Tibial artery (tissue), 4 donors: ENCODE measurements around the gene GRID2.

Source experiments
- DNase-seq, 2 donors: peaks; one replicate each; pipeline ENCODE4 v3.0.0-alpha.2; 2019
- H3K27ac ChIP-seq, 2 donors: fragments of 200-600 bp; sonication (generic) in 1 of 2; 1 replicate in 1 of 2; 2 replicates in 1 of 2; pipeline ENCODE4 v1.5.1; 2018 to 2019; ENCODE audit warnings: mild to moderate bottlenecking in 1 of 2
- H3K27me3 ChIP-seq, 2 donors: fragments of 200-600 bp; sonication (generic) in 1 of 2; one replicate each; pipeline versions ENCODE4 v1.5.1 to v1.6.0; 2016 to 2019
- H3K36me3 ChIP-seq, 3 donors: fragments of 200-600 bp; sonication (generic) in 2 of 3; one replicate each; pipeline ENCODE4 v1.5.1; 2016 to 2019; ENCODE audit warnings: mild to moderate bottlenecking in 2 of 3
- H3K4me1 ChIP-seq, 4 donors: fragments of 200-600 bp; sonication (generic) in 2 of 4; 1 replicate in 3 of 4; 2 replicates in 1 of 4; pipeline ENCODE4 v1.5.1; 2016 to 2019
- H3K4me3 ChIP-seq, 2 donors: fragments of 200-600 bp; sonication (generic) in 1 of 2; 1 replicate in 1 of 2; 2 replicates in 1 of 2; pipeline ENCODE4 v1.5.1; 2018 to 2019; ENCODE audit warnings: mild to moderate bottlenecking in 2 of 2
- H3K9me3 ChIP-seq, 3 donors: fragments of 200-600 bp; sonication (generic) in 1 of 3; one replicate each; pipeline ENCODE4 v1.5.1; 2016 to 2019
- CTCF ChIP-seq, 2 experiments: fragments of 200-600 bp in 1 of 2; fragments of 450-650 bp in 1 of 2; IDR thresholded peaks; one replicate each; pipeline ENCODE4 v1.5.1; 2017 to 2019; ENCODE audit warnings: antibody characterized with exemption in 2 of 2, mild to moderate bottlenecking in 1 of 2, moderate library complexity in 1 of 2
- intact Hi-C: fragments of 100-400 bp; cut with DNase I; formaldehyde crosslinking; loops from one replicate; pipeline ENCODE4 v1.15.0; 2023; ENCODE audit warnings: low total_unique reads

GRID2 gene

GRCh38 chr4:93687304-93687703, 1383.5 kb downstream of the GRID2 start:
- intact Hi-C loops, result no loop called here
- H3K9me3 ChIP-seq, result no peaks in the 10 kb centered on the region
- no peak for TF ChIP-seq CTCF (IDR thresholded peaks at IDR 0.05)

GRCh38 chr4:93688978-93689377, 1385.2 kb downstream of the GRID2 start:
- Histone ChIP-seq H3K36me3 (no peaks in the 10 kb centered on the region), H3K9me3 (no peaks in the 10 kb centered on the region), H3K27me3 (no peaks in the 10 kb centered on the region), H3K27ac (no peak overlapping the region), H3K4me3 (no peak overlapping the region), H3K4me1 (no peaks in the 10 kb centered on the region)
- no peak for TF ChIP-seq CTCF (IDR thresholded peaks at IDR 0.05)
- no peak for DNase-seq
- intact Hi-C loops, result no loop called here

More at GRCh38 chr4:93687304-93687703, 1383.5 kb downstream of the GRID2 start:
- DNase-seq, result no peak
- no peaks in the 10 kb centered on the region for H3K36me3 ChIP-seq
- no peak overlapping the region for H3K27ac ChIP-seq
- no peaks in the 10 kb centered on the region for H3K27me3 ChIP-seq
- H3K4me1 ChIP-seq, result no peaks in the 10 kb centered on the region
- H3K4me3 ChIP-seq, result no peak overlapping the region

GRCh38 chr4:93693141-93693540, 1389.4 kb downstream of the GRID2 start:
- H3K4me3 ChIP-seq, result no peak overlapping the region
- H3K4me1 ChIP-seq, result no peaks in the 10 kb centered on the region
- H3K27me3 ChIP-seq, result no peaks in the 10 kb centered on the region
- no peaks in the 10 kb centered on the region for H3K9me3 ChIP-seq
- TF ChIP-seq CTCF (IDR thresholded peaks at IDR 0.05), result no peak
- no peak for DNase-seq
- no peaks in the 10 kb centered on the region for H3K36me3 ChIP-seq
- H3K27ac ChIP-seq, result no peak overlapping the region
- intact Hi-C loops, result no loop called here

GRCh38 chr4:93698686-93699085, 1394.9 kb downstream of the GRID2 start:
- TF ChIP-seq CTCF (IDR thresholded peaks at IDR 0.05), result no peak
- intact Hi-C loops, result no loop called here

GRCh38 chr4:93700571-93700970, 1396.8 kb downstream of the GRID2 start:
- H3K27me3 ChIP-seq, result no peaks in the 10 kb centered on the region
- H3K27ac ChIP-seq, result no peak overlapping the region
- H3K36me3 ChIP-seq, result no peaks in the 10 kb centered on the region
- intact Hi-C loops, result no loop called here
- H3K4me3 ChIP-seq, result no peak overlapping the region
- H3K9me3 ChIP-seq, result no peaks in the 10 kb centered on the region
- no peaks in the 10 kb centered on the region for H3K4me1 ChIP-seq
- DNase-seq, result no peak
- no peak for TF ChIP-seq CTCF (IDR thresholded peaks at IDR 0.05)

More at GRCh38 chr4:93698686-93699085, 1394.9 kb downstream of the GRID2 start:
- no peak overlapping the region for H3K27ac ChIP-seq
- H3K4me1 ChIP-seq, result no peaks in the 10 kb centered on the region
- no peak overlapping the region for H3K4me3 ChIP-seq
- no peak for DNase-seq
- H3K36me3 ChIP-seq, result no peaks in the 10 kb centered on the region
- no peaks in the 10 kb centered on the region for H3K27me3 ChIP-seq
- no peaks in the 10 kb centered on the region for H3K9me3 ChIP-seq
